KBM-7 (cell line): ENCODE measurements around the gene ZNF213.

Experiments used
- DNase-seq: peaks from one replicate; pipeline ENCODE4 v3.0.0-alpha.2; 2015
- in situ Hi-C: fragments of 300-500 bp; cut with MboI; formaldehyde crosslinking; loops from 2 replicates; pipeline ENCODE4 v1.14.3; 2020; ENCODE audit warnings: low sequenced_read_pairs, low pct_unique_long_range_greater_than_20kb, mixed read lengths

ZNF213 gene

GRCh38 chr16:3099732-3100499 is 34.9 kb upstream of the ZNF213 start:
- DNase-seq, result peak; percentile 90
- in situ Hi-C loops, result no loop called here

GRCh38 chr16:3101018-3101840 is 33.6 kb upstream of the ZNF213 start:
- in situ Hi-C loops, result no loop called here
- peak; percentile 79 for DNase-seq

- in situ Hi-C loops, result no loop called here
- DNase-seq, result peak; percentile 92
Measured at GRCh38 chr16:3101841-3102470, 32.9 kb upstream of the ZNF213 start.

DNA sequence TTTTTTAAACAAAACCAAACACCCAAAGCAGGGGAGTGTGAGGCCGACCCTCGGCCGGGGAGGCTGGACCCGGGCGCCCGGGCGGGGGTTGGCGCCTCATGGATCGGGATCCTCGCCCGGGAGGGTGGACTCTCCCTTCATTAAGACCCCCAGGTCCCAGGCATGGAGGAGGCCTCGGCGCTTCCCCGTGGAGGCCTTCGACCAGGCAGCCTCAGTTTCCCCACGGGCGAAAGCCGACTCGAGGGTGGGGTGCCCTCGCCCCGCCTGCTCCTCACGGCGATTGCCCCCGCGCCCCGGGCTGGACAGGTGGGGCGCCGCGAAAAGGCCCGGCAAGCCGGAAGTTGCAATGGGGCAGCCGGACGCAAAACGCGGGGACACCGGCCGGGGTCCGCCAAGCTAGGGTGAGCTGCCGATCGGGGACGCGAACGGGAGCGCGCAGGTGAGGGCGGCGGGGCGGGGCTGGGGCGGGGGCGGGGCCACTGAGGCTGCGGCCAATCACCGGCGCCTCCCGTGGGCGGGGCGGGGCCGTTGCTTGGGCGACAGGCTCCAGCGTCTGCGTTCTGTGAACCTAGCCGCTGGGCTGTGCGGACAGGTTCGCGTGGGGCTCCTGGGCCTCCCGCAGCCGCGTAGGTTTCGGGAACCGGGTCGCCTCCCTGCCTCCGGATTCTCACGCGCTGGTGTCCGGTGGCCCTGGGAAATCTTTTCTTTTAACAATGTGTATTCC is 28.5 kb upstream of the ZNF213 start:
- in situ Hi-C loops, result no loop called here
- peak; percentile 88 for DNase-seq

GRCh38 chr16:3112058-3112880 is 22.6 kb upstream of the ZNF213 start, which contains the start of gene ZNF205:
Gene ZNF205 (plus strand): TSS chr16:3112586. CDS start chr16:3113431, 845 bp downstream.
- DNase-seq, result no peak
- in situ Hi-C loops, result no loop called here

- no peak for DNase-seq
- in situ Hi-C loops, result no loop called here
Measured at GRCh38 chr16:3112881-3113574, 21.8 kb upstream of the ZNF213 start.

DNA sequence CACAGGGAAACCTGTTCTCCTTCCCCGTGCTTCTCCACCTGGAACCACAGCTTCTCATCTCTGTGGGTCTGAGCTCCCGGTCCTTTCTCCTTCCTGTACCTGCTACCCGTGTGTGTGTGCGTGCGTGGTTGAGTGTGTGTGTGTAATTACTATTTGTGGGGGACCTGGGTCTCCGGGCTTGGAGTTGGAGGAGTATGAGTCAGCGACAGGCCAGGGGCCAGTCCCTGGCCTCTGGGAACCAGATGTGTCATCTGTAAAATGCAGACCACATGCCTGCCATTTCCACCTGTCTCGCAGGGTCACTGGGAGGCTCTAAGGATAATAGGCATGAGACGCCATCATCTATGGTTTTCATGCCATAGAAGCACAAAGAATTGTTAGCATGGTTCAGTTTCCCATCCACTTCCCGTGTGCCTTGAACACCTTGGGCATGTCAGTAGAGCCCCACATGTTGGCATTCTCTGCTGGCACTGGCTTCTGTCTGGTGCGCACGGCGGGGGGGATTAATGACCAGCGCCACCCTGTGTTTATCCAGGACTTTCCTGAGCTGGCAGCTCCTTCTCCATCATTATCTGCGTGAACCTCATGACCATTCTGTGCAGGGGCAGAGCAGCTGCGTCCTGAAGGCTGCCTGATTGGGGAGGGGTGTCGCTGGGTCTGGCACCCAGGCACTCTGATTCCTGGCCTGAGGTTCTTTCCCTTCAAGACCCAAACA is 20.9 kb upstream of the ZNF213 start:
- DNase-seq, result no peak

DNA sequence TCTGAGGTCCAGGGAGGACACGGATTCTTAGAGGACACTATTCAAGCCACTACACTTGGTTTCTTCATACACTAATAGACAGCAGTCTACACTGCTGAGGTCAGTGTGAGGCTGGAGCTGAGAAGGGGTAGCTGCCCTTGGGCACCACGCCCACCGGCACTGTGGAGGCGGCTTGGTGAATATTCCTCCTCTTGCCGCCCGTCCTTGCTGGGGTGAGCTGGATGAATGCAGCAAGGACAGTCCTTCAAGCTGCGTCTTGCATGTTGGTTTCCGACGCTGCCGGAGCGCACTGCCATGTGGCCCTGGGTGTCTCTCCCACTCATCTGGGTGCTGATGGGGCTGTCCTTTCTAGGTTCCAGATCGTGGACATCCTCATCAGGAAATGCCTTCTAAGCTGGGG is 19.8 kb upstream of the ZNF213 start:
- in situ Hi-C loops, result no loop called here

More for the DNA sequence above, 20.9 kb upstream of the ZNF213 start:
- in situ Hi-C loops, result no loop called here

DNA sequence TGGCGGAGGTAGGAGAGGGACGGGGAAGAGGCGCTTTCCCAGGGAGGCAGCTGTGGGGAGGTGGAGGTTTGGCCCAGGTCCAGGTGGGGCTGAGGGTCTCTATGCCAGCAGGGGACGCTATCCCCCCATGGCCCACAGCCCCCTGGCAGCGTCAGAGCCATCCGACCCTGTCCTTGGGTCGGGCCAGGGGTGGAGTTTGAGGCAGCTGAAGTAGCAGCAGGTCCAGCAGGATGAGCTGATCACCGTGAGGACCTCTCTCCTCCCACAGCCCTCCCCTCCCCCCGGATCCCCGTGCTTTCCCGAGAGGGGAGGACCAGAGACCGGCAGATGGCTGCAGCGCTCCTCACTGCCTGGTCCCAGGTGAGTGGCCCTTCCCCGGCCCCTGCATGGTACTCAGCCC is 19.3 kb upstream of the ZNF213 start:
- in situ Hi-C loops, result no loop called here
- DNase-seq, result no peak

More for the DNA sequence above, 19.8 kb upstream of the ZNF213 start:
- no peak for DNase-seq

GRCh38 chr16:3118204-3118790 is 16.5 kb upstream of the ZNF213 start:
- no peak for DNase-seq
- in situ Hi-C loops, result no loop called here

GRCh38 chr16:3118846-3119245 is 16.0 kb upstream of the ZNF213 start:
- DNase-seq, result no peak
- in situ Hi-C loops, result no loop called here

DNA sequence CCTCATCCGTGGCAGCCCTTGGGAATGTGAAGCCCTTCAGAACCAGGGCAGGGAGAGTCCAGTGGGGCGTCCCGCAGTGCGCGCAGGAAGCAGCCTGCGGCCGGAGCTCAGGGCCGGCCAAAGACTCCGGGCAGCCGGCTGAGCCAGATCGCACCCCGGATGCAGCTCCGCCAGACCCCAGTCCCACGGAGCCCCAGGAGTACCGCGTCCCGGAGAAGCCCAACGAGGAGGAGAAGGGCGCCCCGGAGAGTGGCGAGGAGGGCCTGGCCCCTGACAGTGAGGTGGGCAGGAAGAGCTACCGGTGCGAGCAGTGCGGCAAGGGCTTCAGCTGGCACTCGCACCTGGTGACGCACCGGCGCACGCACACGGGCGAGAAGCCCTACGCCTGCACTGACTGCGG is 15.5 kb upstream of the ZNF213 start:
- no peak for DNase-seq
- in situ Hi-C loops, result no loop called here

DNA sequence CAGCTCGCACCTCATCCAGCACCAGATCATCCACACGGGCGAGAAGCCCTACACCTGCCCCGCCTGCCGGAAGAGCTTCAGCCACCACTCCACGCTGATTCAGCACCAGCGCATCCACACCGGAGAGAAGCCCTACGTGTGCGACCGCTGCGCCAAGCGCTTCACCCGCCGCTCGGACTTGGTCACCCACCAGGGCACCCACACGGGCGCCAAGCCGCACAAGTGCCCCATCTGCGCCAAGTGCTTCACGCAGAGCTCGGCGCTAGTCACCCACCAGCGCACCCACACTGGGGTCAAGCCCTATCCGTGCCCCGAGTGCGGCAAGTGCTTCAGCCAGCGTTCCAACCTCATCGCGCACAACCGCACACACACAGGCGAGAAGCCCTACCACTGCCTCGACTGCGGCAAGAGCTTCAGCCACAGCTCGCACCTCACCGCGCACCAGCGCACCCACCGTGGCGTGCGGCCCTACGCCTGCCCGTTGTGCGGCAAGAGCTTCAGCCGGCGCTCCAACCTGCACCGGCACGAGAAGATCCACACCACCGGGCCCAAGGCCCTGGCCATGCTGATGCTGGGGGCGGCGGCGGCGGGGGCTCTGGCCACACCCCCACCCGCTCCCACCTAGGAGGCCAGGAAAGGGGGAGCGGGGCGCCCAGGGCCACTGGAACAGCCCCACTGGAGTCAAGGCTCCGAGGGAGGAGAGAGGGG is 15.0 kb upstream of the ZNF213 start:
- DNase-seq, result no peak
- in situ Hi-C loops, result no loop called here

- in situ Hi-C loops, result no loop called here
- DNase-seq, result no peak
Measured at GRCh38 chr16:3120435-3120834, 14.4 kb upstream of the ZNF213 start.

DNA sequence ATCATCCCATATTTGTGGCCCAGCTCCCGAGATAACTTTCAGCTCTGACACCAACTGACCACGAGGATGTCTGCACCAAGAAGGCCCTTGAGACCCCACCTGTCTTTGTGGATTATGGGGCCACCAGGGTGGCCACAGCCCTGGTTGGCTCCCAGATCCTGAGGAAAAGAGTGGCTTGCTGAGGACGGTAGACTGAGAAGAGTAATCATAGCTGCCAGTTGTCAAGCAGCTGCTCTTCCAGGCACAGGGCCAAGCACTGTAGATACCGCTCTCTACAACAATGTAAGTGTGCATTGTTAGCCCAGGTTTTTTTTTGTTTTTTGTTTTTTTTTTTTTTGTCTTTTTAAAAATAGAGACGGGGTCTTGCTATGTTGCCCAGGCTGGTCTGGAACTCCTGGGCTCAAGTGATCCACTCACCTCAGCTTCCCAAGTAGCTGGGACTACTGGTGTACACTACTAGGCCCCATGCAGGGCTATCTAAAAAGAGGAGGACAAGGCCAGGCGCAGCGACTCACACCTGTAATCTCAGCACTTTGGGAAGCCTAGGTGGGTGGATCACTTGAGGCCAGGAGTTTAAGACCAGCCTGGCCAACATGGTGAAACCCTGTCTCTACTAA is 12.9 kb upstream of the ZNF213 start:
- in situ Hi-C loops, result no loop called here
- DNase-seq, result no peak

GRCh38 chr16:3122926-3123570 is 11.8 kb upstream of the ZNF213 start:
- no peak for DNase-seq
- in situ Hi-C loops, result no loop called here
